Activated CD8-positive, alpha-beta memory T cell treated with anti-CD3 and anti-CD28 coated beads for 36 hours (primary cell): Measurements from ENCODE around the gene SF3B5. TPM values are rescaled to one million over a fixed set of nuclear protein-coding genes. Genes with fewer than 3 reads are reported as not detected.
"Not testable (repeated sequence)": the region's sequence is repeated elsewhere in the genome, so short reads cannot be mapped to it uniquely, and the experiment has no call there.

Experiments
- CTCF ChIA-PET: fragments of 350-600 bp; sonication (Branson Sonifier 250); formaldehyde crosslinking; loops from one replicate; lab custom pipeline; 2021; ENCODE audit warnings: antibody characterized with exemption; lab: Charles Lee
- POLR2A ChIA-PET: fragments of 350-600 bp; sonication (Branson Sonifier 250); formaldehyde crosslinking; loops from one replicate; lab custom pipeline; 2021; ENCODE audit warnings: antibody characterized with exemption; lab: Charles Lee
- total RNA-seq, 2 experiments: library from RNA; stranded (reverse); gene quantifications; one replicate each; pipeline ENCODE4 v1.2.3, GENCODE V29; 2021

SF3B5 gene
- total RNA-seq: 100 to 1,000 TPM; 268 to 278 TPM

- POLR2A ChIA-PET: interaction anchor here (0.6 to 1.4 kb wide), 5 partner anchors 18 to 1639 kb away, joined by 3 to 7 read pairs (median 4); no protein-coding TSS in a partner anchor
- CTCF ChIA-PET: interaction anchor here (1.4 kb wide), 2 partner anchors 30 to 121 kb away, joined by 3 to 6 read pairs; no protein-coding TSS in a partner anchor
Measured at GRCh38 chr6:144095134-144096002, at the start of gene SF3B5. Gene SF3B5, minus strand, starts transcription at chr6:144095573. Its CDS starts 76 bp downstream, at chr6:144095497.

DNA sequence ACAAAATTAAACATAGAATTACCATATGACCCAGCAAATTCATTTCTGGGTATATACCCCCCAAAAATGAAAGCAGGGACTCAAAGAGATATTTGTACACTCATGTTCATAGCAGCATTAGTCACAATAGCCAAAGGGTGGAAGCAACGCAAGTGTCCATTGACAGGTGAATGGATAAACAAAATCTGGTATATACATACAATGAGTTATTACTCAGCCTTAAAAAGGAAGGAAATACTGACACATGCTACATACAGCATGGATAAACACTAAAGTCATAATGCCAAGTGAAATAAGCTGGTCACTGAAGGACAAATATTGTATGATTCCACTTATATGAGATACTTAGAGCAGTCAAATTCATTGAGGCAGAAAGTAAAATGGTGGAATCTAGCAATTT lies 49.6 kb upstream of the SF3B5 start:
- ChIA-PET CTCF (no interaction called here), POLR2A (no interaction called here)

- ChIA-PET POLR2A (interaction anchor here (0.6 kb wide), 1 partner anchor 57 kb away, joined by 3 read pairs; no protein-coding TSS in a partner anchor), CTCF (interaction anchor here (1.4 kb wide), 1 partner anchor 45 kb away, joined by 3 read pairs; no protein-coding TSS in a partner anchor)
Measured at GRCh38 chr6:144143878-144144277, 48.5 kb upstream of the SF3B5 start.

- ChIA-PET CTCF (interaction anchor here (1.4 kb wide), 1 partner anchor 46 kb away, joined by 3 read pairs; no protein-coding TSS in a partner anchor), POLR2A (no interaction called here)
Measured at GRCh38 chr6:144143106-144143505, 47.7 kb upstream of the SF3B5 start.

DNA sequence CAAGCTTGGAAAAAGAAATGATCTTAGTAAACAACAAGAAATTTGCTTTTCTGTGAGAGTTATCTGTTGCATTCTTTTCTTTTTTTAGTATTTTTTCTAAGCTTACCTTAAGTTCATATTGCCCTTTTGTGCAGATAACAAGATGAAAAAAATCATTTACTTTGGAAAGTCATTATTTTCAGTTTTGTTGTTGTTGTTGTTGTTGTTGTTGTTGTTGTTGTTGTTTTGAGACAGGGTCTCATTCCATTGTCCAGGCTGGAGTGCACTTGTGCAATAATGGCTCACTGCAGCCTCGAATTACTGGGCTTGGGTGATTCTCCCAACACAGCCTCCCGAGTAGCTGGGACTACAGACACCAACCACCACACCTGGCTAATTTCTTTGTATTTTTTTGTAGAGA lies 46.1 kb upstream of the SF3B5 start:
- POLR2A ChIA-PET: no interaction called here
- CTCF ChIA-PET: interaction anchor here (1.3 kb wide), 1 partner anchor 14 kb away, joined by 4 read pairs; no protein-coding TSS in a partner anchor

GRCh38 chr6:144140867-144141266 lies 45.5 kb upstream of the SF3B5 start:
- ChIA-PET POLR2A (no interaction called here), CTCF (interaction anchor here (0.6 to 1.3 kb wide), 2 partner anchors 15 to 628 kb away, joined by 3 to 4 read pairs; no protein-coding TSS in a partner anchor)

- ChIA-PET CTCF (interaction anchor here (0.6 kb wide), 1 partner anchor 390 kb away, joined by 3 read pairs; no protein-coding TSS in a partner anchor), POLR2A (no interaction called here)
Measured at GRCh38 chr6:144139817-144140216, 44.4 kb upstream of the SF3B5 start.

DNA sequence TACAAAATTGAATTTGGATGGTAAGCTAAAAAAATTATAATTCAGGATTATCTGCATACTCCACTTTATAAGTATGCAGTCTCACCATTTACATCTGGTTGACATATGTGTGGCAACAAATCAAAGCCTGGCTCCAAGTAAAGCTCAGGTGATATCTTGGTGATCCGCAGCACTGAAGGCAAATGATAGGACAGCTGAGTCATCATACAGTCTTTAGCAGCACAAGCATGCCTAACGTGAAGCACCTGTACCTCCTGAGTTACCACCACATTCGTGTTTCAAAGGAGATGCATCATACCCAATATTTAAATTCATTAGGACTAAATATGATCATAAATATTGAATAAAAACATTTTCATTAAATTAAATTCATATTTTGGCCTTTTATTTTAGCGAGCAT lies 43.2 kb upstream of the SF3B5 start:
- CTCF ChIA-PET: no interaction called here
- POLR2A ChIA-PET: no interaction called here

DNA sequence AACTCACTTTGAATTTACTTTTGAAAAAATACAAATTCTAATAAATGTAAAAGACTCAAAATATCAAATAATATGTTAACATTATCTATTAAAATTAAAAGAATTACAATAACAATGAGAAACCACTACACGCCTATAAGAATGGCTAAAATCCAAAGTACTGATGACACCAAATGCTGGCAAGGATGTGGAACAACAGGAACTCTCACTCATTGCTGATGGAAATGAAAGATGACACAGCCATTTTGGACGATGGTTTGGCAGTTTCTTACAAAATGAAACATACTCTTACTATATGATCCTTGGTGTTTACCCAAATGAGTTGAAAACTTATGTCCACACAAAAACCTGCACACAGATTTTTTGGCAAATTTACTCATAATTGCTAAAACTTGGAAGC lies 39.4 kb upstream of the SF3B5 start:
- CTCF ChIA-PET: no interaction called here

DNA sequence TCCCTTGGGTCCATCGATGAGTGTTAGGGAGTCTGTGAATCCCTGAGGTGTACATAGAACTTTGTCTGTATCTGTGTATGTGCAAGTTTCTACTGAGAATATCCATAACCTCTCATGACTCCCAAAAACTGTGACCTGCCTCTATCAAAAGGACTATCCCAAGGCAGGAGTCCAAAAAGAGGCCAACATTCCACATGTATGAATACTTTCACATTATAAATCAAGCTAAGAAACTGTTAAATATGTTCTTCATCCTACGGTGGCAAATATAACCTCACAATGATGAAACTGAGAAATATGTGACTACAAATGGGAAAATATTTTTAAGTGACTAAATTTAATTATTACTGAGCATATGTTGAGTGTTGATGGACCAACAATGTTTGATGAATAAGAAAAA lies 38.8 kb upstream of the SF3B5 start:
- ChIA-PET POLR2A (no interaction called here), CTCF (no interaction called here)

More for the DNA sequence above, 39.4 kb upstream of the SF3B5 start:
- POLR2A ChIA-PET: no interaction called here

DNA sequence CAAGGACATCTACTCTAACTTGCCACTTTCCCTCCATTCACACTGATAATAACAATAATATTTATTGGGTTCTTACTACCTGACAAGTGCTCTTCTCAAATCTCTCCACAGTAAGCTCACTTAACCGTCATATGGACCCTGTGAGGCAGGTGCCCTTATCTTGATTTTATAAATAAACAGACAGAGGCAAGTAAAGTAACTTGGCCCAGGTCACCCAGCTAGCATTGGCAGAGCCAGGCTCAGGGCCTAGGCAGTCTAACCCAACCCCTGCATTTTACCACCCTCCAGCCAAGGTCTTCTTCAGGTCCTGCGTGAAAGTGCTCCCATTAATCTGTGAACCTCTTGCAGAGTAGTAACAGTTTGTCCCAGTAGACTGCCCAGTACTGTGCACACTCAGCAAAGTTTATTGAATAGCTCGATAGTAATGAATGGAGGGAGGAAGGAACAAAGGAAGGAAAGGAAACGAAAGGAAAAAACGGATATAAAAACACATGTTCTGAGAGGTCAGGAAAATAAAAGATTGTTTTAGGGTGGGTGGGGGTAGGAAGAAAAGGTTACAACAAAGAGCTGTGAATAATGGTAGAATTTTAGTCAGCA lies 38.0 kb upstream of the SF3B5 start:
- POLR2A ChIA-PET: interaction anchor here (1.2 kb wide), 1 partner anchor 18 kb away, joined by 3 read pairs; no protein-coding TSS in a partner anchor
- CTCF ChIA-PET: interaction anchor here (1.3 kb wide), 1 partner anchor 11 kb away, joined by 3 read pairs; no protein-coding TSS in a partner anchor

- POLR2A ChIA-PET: not testable (repeated sequence)
- CTCF ChIA-PET: interaction anchor here (0.6 to 1.5 kb wide), 3 partner anchors 18 to 116 kb away, joined by 3 to 4 read pairs (median 3); partner anchors contain the start of gene STX11
Measured at GRCh38 chr6:144132167-144132690, 36.9 kb upstream of the SF3B5 start.

GRCh38 chr6:144131248-144131709 lies 35.9 kb upstream of the SF3B5 start:
- ChIA-PET POLR2A (no interaction called here), CTCF (interaction anchor here (0.7 to 1.5 kb wide), 3 partner anchors 19 to 86 kb away, joined by 3 to 4 read pairs (median 3); partner anchors contain the start of gene STX11)

DNA sequence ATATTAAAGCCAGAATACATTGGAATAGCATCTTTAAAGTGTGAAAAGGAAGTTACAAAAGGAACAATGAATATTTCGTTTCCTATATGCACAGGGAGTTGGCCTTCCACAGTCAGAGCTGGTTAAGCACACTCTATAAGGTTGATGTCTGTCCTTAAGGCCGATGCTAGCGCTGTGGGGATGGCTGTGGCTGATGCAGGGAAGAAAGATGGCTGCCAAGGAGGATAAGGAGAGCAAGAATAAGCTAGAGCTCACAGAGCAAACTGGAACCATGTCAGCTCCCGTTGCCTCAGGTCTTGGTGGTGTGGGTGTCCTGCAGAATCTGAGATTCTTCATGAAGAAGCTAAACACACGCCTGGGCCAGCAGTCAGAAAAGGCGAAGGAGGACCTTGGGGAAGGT lies 34.1 kb upstream of the SF3B5 start:
- POLR2A ChIA-PET: interaction anchor here (0.9 kb wide), 1 partner anchor 64 kb away, joined by 3 read pairs; no protein-coding TSS in a partner anchor
- CTCF ChIA-PET: interaction anchor here (1.5 kb wide), 1 partner anchor 89 kb away, joined by 3 read pairs; no protein-coding TSS in a partner anchor

- ChIA-PET POLR2A (no interaction called here), CTCF (interaction anchor here (1.2 kb wide), 1 partner anchor 33 kb away, joined by 3 read pairs; no protein-coding TSS in a partner anchor)
Measured at GRCh38 chr6:144127097-144127496, 31.7 kb upstream of the SF3B5 start.

- ChIA-PET POLR2A (interaction anchor here (0.5 kb wide), 1 partner anchor 73 kb away, joined by 3 read pairs; no protein-coding TSS in a partner anchor), CTCF (interaction anchor here (0.6 kb wide), 1 partner anchor 220 kb away, joined by 4 read pairs; no protein-coding TSS in a partner anchor)
Measured at GRCh38 chr6:144123836-144124235, 28.5 kb upstream of the SF3B5 start.

- ChIA-PET POLR2A (interaction anchor here (0.5 kb wide), 1 partner anchor 73 kb away, joined by 3 read pairs; no protein-coding TSS in a partner anchor), CTCF (interaction anchor here (0.6 to 1.4 kb wide), 2 partner anchors 10 to 221 kb away, joined by 3 to 4 read pairs; no protein-coding TSS in a partner anchor)
Measured at GRCh38 chr6:144123421-144123820, 28.0 kb upstream of the SF3B5 start.

GRCh38 chr6:144122861-144123260 lies 27.5 kb upstream of the SF3B5 start:
- CTCF ChIA-PET: interaction anchor here (1.4 kb wide), 1 partner anchor 10 kb away, joined by 3 read pairs; no protein-coding TSS in a partner anchor

More at GRCh38 chr6:144122861-144123260, 27.5 kb upstream of the SF3B5 start:
- POLR2A ChIA-PET: no interaction called here
